ENCODE measurements around the gene IP6K3. TPM values are rescaled to one million over a fixed set of nuclear protein-coding genes. Genes with fewer than 3 reads are reported as not detected.

IP6K3 gene
- total and polyA plus RNA-seq, 2 experiments from 2014 or later: 0.14 to 0.16 TPM

DNA sequence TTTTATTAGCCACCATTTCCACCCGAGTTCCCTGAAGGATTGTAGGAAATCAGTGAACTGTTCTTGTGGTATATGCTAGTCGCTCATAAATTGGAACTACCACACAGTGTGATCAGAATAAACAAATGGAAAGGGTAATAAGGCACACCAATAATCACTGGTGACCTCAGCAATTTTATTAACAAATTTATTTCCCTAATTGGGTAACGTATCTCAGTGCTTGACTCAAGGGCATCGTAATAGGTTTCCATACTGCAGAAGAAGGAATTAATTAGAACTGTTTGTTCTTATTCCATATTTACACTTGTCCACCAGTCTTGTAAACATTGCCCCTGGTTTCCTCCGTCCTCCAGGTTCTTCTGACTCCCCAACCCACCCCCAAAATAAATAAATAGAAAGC is 25.2 kb downstream of the IP6K3 start:
- peaks cover 4% of the 10 kb centered on the region for H3K27me3 Mint-ChIP-seq (ENCODE audit: insufficient read depth, low read depth, poor library complexity)
- H3K27me3 ChIP-seq (ENCODE audit: insufficient read depth): no peaks in the 10 kb centered on the region
- H3K79me2 ChIP-seq (replicated peaks; ENCODE audit: insufficient read depth): no peaks in the 10 kb centered on the region
- H3F3A ChIP-seq (replicated peaks; ENCODE audit: low read depth): no peaks in the 10 kb centered on the region
- H3K4me1 ChIP-seq (ENCODE audit: insufficient read depth): no peaks in the 10 kb centered on the region
- no peak overlapping the region for H3K4me3 Mint-ChIP-seq
- no peaks in the 10 kb centered on the region for H3K36me3 ChIP-seq (ENCODE audit: insufficient read depth)
- H3K27ac ChIP-seq (ENCODE audit: low read depth): no peak overlapping the region
- no peak overlapping the region for H3K27ac Mint-ChIP-seq
- no peak overlapping the region for H3K4me2 ChIP-seq
- no peak overlapping the region for H2AFZ ChIP-seq
- TF ChIP-seq ZNF331 (CRISPR knock-in tag; IDR thresholded peaks at IDR 0.05; ENCODE audit: low read depth) (no peak), EZH2 (IDR thresholded peaks at IDR 0.05; ENCODE audit: low read depth, unreplicated experiment) (no peak), CREB1 (CRISPR knock-in tag; IDR thresholded peaks at IDR 0.05; ENCODE audit: low read depth) (no peak), NANOG (IDR thresholded peaks at IDR 0.05; ENCODE audit: borderline replicate concordance) (no peak), EZH2phosphoT487 (IDR thresholded peaks at IDR 0.05; ENCODE audit: unreplicated experiment) (no peak), POLR2AphosphoS5 (IDR thresholded peaks at IDR 0.05; ENCODE audit: low read depth) (no peak), STAT1 (IDR thresholded peaks at IDR 0.05; ENCODE audit: unreplicated experiment) (no peak), ZNF114 (CRISPR knock-in tag; IDR thresholded peaks at IDR 0.05) (no peak), JUNB (IDR thresholded peaks at IDR 0.05; ENCODE audit: unreplicated experiment) (no peak)
- TF ChIP-seq, protein P1, sequence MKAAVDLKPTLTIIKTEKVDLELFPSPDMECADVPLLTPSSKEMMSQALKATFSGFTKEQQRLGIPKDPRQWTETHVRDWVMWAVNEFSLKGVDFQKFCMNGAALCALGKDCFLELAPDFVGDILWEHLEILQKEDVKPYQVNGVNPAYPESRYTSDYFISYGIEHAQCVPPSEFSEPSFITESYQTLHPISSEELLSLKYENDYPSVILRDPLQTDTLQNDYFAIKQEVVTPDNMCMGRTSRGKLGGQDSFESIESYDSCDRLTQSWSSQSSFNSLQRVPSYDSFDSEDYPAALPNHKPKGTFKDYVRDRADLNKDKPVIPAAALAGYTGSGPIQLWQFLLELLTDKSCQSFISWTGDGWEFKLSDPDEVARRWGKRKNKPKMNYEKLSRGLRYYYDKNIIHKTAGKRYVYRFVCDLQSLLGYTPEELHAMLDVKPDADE (IDR thresholded peaks at IDR 0.05): no peak
- TF ChIP-seq, protein P2, sequence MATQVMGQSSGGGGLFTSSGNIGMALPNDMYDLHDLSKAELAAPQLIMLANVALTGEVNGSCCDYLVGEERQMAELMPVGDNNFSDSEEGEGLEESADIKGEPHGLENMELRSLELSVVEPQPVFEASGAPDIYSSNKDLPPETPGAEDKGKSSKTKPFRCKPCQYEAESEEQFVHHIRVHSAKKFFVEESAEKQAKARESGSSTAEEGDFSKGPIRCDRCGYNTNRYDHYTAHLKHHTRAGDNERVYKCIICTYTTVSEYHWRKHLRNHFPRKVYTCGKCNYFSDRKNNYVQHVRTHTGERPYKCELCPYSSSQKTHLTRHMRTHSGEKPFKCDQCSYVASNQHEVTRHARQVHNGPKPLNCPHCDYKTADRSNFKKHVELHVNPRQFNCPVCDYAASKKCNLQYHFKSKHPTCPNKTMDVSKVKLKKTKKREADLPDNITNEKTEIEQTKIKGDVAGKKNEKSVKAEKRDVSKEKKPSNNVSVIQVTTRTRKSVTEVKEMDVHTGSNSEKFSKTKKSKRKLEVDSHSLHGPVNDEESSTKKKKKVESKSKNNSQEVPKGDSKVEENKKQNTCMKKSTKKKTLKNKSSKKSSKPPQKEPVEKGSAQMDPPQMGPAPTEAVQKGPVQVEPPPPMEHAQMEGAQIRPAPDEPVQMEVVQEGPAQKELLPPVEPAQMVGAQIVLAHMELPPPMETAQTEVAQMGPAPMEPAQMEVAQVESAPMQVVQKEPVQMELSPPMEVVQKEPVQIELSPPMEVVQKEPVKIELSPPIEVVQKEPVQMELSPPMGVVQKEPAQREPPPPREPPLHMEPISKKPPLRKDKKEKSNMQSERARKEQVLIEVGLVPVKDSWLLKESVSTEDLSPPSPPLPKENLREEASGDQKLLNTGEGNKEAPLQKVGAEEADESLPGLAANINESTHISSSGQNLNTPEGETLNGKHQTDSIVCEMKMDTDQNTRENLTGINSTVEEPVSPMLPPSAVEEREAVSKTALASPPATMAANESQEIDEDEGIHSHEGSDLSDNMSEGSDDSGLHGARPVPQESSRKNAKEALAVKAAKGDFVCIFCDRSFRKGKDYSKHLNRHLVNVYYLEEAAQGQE (IDR thresholded peaks at IDR 0.05; ENCODE audit: unreplicated experiment): no peak
- TF ChIP-seq, protein P3, sequence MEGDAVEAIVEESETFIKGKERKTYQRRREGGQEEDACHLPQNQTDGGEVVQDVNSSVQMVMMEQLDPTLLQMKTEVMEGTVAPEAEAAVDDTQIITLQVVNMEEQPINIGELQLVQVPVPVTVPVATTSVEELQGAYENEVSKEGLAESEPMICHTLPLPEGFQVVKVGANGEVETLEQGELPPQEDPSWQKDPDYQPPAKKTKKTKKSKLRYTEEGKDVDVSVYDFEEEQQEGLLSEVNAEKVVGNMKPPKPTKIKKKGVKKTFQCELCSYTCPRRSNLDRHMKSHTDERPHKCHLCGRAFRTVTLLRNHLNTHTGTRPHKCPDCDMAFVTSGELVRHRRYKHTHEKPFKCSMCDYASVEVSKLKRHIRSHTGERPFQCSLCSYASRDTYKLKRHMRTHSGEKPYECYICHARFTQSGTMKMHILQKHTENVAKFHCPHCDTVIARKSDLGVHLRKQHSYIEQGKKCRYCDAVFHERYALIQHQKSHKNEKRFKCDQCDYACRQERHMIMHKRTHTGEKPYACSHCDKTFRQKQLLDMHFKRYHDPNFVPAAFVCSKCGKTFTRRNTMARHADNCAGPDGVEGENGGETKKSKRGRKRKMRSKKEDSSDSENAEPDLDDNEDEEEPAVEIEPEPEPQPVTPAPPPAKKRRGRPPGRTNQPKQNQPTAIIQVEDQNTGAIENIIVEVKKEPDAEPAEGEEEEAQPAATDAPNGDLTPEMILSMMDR (conservative IDR thresholded peaks at IDR 0.05; ENCODE audit: low read depth in 2 of 2): no peak
- TF ChIP-seq, protein P4, sequence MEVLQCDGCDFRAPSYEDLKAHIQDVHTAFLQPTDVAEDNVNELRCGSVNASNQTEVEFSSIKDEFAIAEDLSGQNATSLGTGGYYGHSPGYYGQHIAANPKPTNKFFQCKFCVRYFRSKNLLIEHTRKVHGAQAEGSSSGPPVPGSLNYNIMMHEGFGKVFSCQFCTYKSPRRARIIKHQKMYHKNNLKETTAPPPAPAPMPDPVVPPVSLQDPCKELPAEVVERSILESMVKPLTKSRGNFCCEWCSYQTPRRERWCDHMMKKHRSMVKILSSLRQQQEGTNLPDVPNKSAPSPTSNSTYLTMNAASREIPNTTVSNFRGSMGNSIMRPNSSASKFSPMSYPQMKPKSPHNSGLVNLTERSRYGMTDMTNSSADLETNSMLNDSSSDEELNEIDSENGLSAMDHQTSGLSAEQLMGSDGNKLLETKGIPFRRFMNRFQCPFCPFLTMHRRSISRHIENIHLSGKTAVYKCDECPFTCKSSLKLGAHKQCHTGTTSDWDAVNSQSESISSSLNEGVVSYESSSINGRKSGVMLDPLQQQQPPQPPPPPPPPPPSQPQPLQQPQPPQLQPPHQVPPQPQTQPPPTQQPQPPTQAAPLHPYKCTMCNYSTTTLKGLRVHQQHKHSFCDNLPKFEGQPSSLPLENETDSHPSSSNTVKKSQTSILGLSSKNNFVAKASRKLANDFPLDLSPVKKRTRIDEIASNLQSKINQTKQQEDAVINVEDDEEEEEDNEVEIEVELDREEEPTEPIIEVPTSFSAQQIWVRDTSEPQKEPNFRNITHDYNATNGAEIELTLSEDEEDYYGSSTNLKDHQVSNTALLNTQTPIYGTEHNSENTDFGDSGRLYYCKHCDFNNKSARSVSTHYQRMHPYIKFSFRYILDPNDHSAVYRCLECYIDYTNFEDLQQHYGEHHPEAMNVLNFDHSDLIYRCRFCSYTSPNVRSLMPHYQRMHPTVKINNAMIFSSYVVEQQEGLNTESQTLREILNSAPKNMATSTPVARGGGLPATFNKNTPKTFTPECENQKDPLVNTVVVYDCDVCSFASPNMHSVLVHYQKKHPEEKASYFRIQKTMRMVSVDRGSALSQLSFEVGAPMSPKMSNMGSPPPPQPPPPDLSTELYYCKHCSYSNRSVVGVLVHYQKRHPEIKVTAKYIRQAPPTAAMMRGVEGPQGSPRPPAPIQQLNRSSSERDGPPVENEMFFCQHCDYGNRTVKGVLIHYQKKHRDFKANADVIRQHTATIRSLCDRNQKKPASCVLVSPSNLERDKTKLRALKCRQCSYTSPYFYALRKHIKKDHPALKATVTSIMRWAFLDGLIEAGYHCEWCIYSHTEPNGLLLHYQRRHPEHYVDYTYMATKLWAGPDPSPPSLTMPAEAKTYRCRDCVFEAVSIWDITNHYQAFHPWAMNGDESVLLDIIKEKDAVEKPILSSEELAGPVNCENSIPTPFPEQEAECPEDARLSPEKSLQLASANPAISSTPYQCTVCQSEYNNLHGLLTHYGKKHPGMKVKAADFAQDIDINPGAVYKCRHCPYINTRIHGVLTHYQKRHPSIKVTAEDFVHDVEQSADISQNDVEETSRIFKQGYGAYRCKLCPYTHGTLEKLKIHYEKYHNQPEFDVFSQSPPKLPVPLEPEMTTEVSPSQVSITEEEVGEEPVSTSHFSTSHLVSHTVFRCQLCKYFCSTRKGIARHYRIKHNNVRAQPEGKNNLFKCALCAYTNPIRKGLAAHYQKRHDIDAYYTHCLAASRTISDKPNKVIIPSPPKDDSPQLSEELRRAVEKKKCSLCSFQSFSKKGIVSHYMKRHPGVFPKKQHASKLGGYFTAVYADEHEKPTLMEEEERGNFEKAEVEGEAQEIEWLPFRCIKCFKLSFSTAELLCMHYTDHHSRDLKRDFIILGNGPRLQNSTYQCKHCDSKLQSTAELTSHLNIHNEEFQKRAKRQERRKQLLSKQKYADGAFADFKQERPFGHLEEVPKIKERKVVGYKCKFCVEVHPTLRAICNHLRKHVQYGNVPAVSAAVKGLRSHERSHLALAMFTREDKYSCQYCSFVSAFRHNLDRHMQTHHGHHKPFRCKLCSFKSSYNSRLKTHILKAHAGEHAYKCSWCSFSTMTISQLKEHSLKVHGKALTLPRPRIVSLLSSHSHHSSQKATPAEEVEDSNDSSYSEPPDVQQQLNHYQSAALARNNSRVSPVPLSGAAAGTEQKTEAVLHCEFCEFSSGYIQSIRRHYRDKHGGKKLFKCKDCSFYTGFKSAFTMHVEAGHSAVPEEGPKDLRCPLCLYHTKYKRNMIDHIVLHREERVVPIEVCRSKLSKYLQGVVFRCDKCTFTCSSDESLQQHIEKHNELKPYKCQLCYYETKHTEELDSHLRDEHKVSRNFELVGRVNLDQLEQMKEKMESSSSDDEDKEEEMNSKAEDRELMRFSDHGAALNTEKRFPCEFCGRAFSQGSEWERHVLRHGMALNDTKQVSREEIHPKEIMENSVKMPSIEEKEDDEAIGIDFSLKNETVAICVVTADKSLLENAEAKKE (CRISPR knock-in tag; IDR thresholded peaks at IDR 0.05): no peak
- ATAC-seq (no peak), DNase-seq (ENCODE audit: low spot score) (no peak)
- no peak overlapping the region for H3K4me3 ChIP-seq
- H3K9me2 ChIP-seq (ENCODE audit: insufficient read depth): no peaks in the 10 kb centered on the region
- no peaks in the 10 kb centered on the region for H3K36me3 Mint-ChIP-seq (ENCODE audit: low read depth)
- peaks cover 27% of the 10 kb centered on the region for H3K4me1 Mint-ChIP-seq
- H3K9me3 Mint-ChIP-seq: no peaks in the 10 kb centered on the region
- no peaks in the 10 kb centered on the region for H4K20me1 ChIP-seq (replicated peaks; ENCODE audit: insufficient read depth)

All from GM23338 (cell line).